ENCODE results near the gene TF. TPM values are rescaled to one million over a fixed set of nuclear protein-coding genes. Genes with fewer than 3 reads are reported as not detected.

Gene TF
- polyA plus RNA-seq, 3 donors = 0.73 TPM; not detected in 2

GRCh38 chr3:133773732-133774131 is 27.5 kb downstream of the TF start:
- no peak overlapping the region for H3K4me3 Mint-ChIP-seq
- intact Hi-C loops (cut with micrococcal nuclease) = no loop called here
- H3K27me3 Mint-ChIP-seq (ENCODE audit: low read depth in 3 of 3) = peaks cover 3 to 11% (median 3%) of the 10 kb centered on the region in 3 donors

DNA sequence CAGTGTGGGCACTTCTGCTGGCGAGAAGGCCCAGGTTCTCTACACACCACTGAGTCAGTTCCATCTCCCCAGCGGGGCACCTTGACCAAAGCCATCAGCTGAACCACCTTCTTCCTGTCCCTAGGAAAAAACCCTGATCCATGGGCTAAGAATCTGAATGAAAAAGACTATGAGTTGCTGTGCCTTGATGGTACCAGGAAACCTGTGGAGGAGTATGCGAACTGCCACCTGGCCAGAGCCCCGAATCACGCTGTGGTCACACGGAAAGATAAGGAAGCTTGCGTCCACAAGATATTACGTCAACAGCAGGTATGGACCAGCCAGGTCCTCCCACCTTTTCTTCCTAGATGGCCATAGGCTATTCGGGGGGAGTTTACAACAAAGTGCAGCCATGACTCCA is 29.1 kb downstream of the TF start:
- TF ChIP-seq, protein P1, sequence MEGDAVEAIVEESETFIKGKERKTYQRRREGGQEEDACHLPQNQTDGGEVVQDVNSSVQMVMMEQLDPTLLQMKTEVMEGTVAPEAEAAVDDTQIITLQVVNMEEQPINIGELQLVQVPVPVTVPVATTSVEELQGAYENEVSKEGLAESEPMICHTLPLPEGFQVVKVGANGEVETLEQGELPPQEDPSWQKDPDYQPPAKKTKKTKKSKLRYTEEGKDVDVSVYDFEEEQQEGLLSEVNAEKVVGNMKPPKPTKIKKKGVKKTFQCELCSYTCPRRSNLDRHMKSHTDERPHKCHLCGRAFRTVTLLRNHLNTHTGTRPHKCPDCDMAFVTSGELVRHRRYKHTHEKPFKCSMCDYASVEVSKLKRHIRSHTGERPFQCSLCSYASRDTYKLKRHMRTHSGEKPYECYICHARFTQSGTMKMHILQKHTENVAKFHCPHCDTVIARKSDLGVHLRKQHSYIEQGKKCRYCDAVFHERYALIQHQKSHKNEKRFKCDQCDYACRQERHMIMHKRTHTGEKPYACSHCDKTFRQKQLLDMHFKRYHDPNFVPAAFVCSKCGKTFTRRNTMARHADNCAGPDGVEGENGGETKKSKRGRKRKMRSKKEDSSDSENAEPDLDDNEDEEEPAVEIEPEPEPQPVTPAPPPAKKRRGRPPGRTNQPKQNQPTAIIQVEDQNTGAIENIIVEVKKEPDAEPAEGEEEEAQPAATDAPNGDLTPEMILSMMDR (IDR thresholded peaks at IDR 0.05) = no peak
- Histone ChIP-seq H4K20me1 (ENCODE audit: insufficient read depth, low read length) (no peaks in the 10 kb centered on the region), H2AFZ (ENCODE audit: insufficient read depth, low read depth, low read length, poor library complexity, severe bottlenecking) (no peak overlapping the region), H3K79me2 (ENCODE audit: insufficient read depth, low read length) (no peaks in the 10 kb centered on the region), H3K27me3 (ENCODE audit: control insufficient read depth in 2 of 2, insufficient read depth in 2 of 2, low read length in 2 of 2) (no peaks in the 10 kb centered on the region), H3K27ac (ENCODE audit: low read depth in 1 of 2, low read length in 2 of 2) (no peak overlapping the region), H3K9ac (ENCODE audit: insufficient read depth, low read length, poor library complexity, severe bottlenecking) (no peak overlapping the region), H3K4me3 (replicated peaks in 1 of 3; ENCODE audit: low read depth in 2 of 3, low read length in 3 of 3) (no peak overlapping the region), H3K4me2 (replicated peaks; ENCODE audit: extremely low read depth, low read length, poor library complexity, severe bottlenecking) (no peak overlapping the region), H3K4me1 (ENCODE audit: control insufficient read depth in 1 of 2, insufficient read depth in 2 of 2, low read length in 2 of 2) (no peaks in the 10 kb centered on the region), H3K9me3 (replicated peaks in 1 of 2; ENCODE audit: control insufficient read depth in 1 of 2, insufficient read depth in 1 of 2, low read length in 2 of 2) (peaks cover 0 to 2% of the 10 kb centered on the region in 2 donors), H3K36me3 (replicated peaks in 1 of 2; ENCODE audit: control insufficient read depth in 1 of 2, insufficient read depth in 2 of 2, low read length in 2 of 2) (no peaks in the 10 kb centered on the region)
- Mint-ChIP-seq H3K36me3 (no peaks in the 10 kb centered on the region), H3K4me1 (no peaks in the 10 kb centered on the region), H3K27me3 (ENCODE audit: low read depth in 3 of 3) (peaks cover 3 to 10% (median 4%) of the 10 kb centered on the region in 3 donors), H3K4me3 (no peak overlapping the region), H3K27ac (no peak overlapping the region), H3K9me3 (peaks cover 0 to 5% (median 0%) of the 10 kb centered on the region in 7 donors)
- 98% methylated on average over 9 of the region's 9 CpGs for WGBS (ENCODE audit: insufficient coverage)
- intact Hi-C loops (cut with micrococcal nuclease) = no loop called here
- DNase-seq = no peak

More at GRCh38 chr3:133773732-133774131, 27.5 kb downstream of the TF start:
- Mint-ChIP-seq H3K4me1 (no peaks in the 10 kb centered on the region), H3K27ac (no peak overlapping the region), H3K9me3 (peaks cover 0 to 5% (median 0%) of the 10 kb centered on the region in 7 donors), H3K36me3 (no peaks in the 10 kb centered on the region)
- H3K79me2 ChIP-seq (ENCODE audit: insufficient read depth, low read length) = no peaks in the 10 kb centered on the region
- H3K4me2 ChIP-seq (replicated peaks; ENCODE audit: extremely low read depth, low read length, poor library complexity, severe bottlenecking) = no peak overlapping the region
- 88% methylated on average over 3 of the region's 3 CpGs for WGBS (ENCODE audit: insufficient coverage)
- H4K20me1 ChIP-seq (ENCODE audit: insufficient read depth, low read length) = no peaks in the 10 kb centered on the region
- H3K36me3 ChIP-seq (replicated peaks in 1 of 2; ENCODE audit: control insufficient read depth in 1 of 2, insufficient read depth in 2 of 2, low read length in 2 of 2) = no peaks in the 10 kb centered on the region
- H3K27me3 ChIP-seq (ENCODE audit: control insufficient read depth in 2 of 2, insufficient read depth in 2 of 2, low read length in 2 of 2) = no peaks in the 10 kb centered on the region
- no peak overlapping the region for H3K4me3 ChIP-seq (replicated peaks in 1 of 3; ENCODE audit: low read depth in 2 of 3, low read length in 3 of 3)
- no peaks in the 10 kb centered on the region for H3K4me1 ChIP-seq (ENCODE audit: control insufficient read depth in 1 of 2, insufficient read depth in 2 of 2, low read length in 2 of 2)
- TF ChIP-seq, protein P1 (IDR thresholded peaks at IDR 0.05) = no peak
- no peak overlapping the region for H3K27ac ChIP-seq (ENCODE audit: low read depth in 1 of 2, low read length in 2 of 2)
- H3K9ac ChIP-seq (ENCODE audit: insufficient read depth, low read length, poor library complexity, severe bottlenecking) = no peak overlapping the region
- peaks cover 0 to 2% of the 10 kb centered on the region in 2 donors for H3K9me3 ChIP-seq (replicated peaks in 1 of 2; ENCODE audit: control insufficient read depth in 1 of 2, insufficient read depth in 1 of 2, low read length in 2 of 2)
- H2AFZ ChIP-seq (ENCODE audit: insufficient read depth, low read depth, low read length, poor library complexity, severe bottlenecking) = no peak overlapping the region
- DNase-seq = no peak

All from CD14-positive monocyte (primary cell).